Regular cardiac myocyte (primary cell): ENCODE measurements around the gene ARSK. TPM values are rescaled to one million over a fixed set of nuclear protein-coding genes. Genes with fewer than 3 reads are reported as not detected.

Experiments used
- total RNA-seq: library from RNA; depleted of rRNA; stranded (reverse); fragments of >200 nt; gene quantifications from 2 replicates; pipeline ENCODE4 v1.2.3, GENCODE V29; 2014

Gene ARSK
- 27.6 and 33.8 TPM in 2 replicates for total RNA-seq

GRCh38 chr5:95554647-95555548, at the start of gene ARSK, which contains the start of gene SKIC3:
Gene ARSK (plus strand): TSS chr5:95555101. CDS start chr5:95555279, 178 bp downstream.
Gene SKIC3 (minus strand): TSS chr5:95554977. CDS start chr5:95547150, 7,827 bp downstream.

GRCh38 chr5:95620030-95620869, 65.3 kb downstream of the ARSK start, which contains the start of gene GPR150:
Gene GPR150 (plus strand): TSS chr5:95620087. CDS start chr5:95620276, 189 bp downstream.

GRCh38 chr5:95646569-95647431, 91.9 kb downstream of the ARSK start, which contains the start of gene RFESD:
Gene RFESD (plus strand): TSS chr5:95646777. CDS start chr5:95652272, 5,495 bp downstream.

Other genes starting within 250 kb of the ARSK start
- gene FAM81B, start 163.7 kb upstream of the ARSK start, total RNA-seq = not detected in 2 replicates
- 147 and 195 TPM in 2 replicates for gene SKIC3, start 124 bp upstream of the ARSK start, total RNA-seq
- gene GPR150, start 65.0 kb downstream of the ARSK start, total RNA-seq = 0.96 and 2.5 TPM in 2 replicates
- 2.1 and 4.8 TPM in 2 replicates for gene RFESD, start 91.7 kb downstream of the ARSK start, total RNA-seq
- gene SPATA9, start 127.9 kb downstream of the ARSK start, total RNA-seq = 0.38 and 0.85 TPM in 2 replicates
- gene RHOBTB3, start 176.2 kb downstream of the ARSK start, total RNA-seq = 284 and 356 TPM in 2 replicates